Muscle layer of colon (tissue), 2 donors: Measurements from ENCODE around the gene CASP8.

Experiments
- H3K27ac ChIP-seq: one replicate; pipeline ENCODE4 v1.7.0; 2013; ENCODE audit warnings: low read depth, mild to moderate bottlenecking, low read length, moderate library complexity
- H3K27me3 ChIP-seq, 2 donors: one replicate each; pipeline ENCODE4 v1.7.0; 2013; ENCODE audit warnings: low read length in 2 of 2, mild to moderate bottlenecking in 2 of 2; ENCODE audit not compliant: insufficient read depth in 2 of 2, control insufficient read depth in 1 of 2
- H3K36me3 ChIP-seq: one replicate; pipeline ENCODE4 v1.7.0; 2013; ENCODE audit warnings: mild to moderate bottlenecking, low read length; ENCODE audit not compliant: insufficient read depth
- H3K4me1 ChIP-seq: one replicate; pipeline ENCODE4 v1.7.0; 2013; ENCODE audit warnings: mild to moderate bottlenecking, low read length; ENCODE audit not compliant: insufficient read depth
- H3K4me3 ChIP-seq, 2 donors: one replicate each; pipeline ENCODE4 v1.7.0; 2013; ENCODE audit warnings: low read length in 2 of 2, low read depth in 1 of 2, mild to moderate bottlenecking in 1 of 2, moderate library complexity in 1 of 2
- H3K9ac ChIP-seq: one replicate; pipeline ENCODE4 v1.7.0; 2013; ENCODE audit warnings: low read length
- H3K9me3 ChIP-seq: one replicate; pipeline ENCODE4 v1.7.0; 2013; ENCODE audit warnings: mild to moderate bottlenecking, low read length
- donor health status: abdominal sarcoma.
- donor health status: Adenocarcinoma of cecum.

Gene CASP8

GRCh38 chr2:201320257-201320656 lies 59.9 kb downstream of the CASP8 start:
- Histone ChIP-seq H3K4me1 (no peaks in the 10 kb centered on the region), H3K27ac (no peak overlapping the region), H3K36me3 (no peaks in the 10 kb centered on the region), H3K4me3 (no peak overlapping the region), H3K9ac (no peak overlapping the region), H3K9me3 (peaks cover 5% of the 10 kb centered on the region), H3K27me3 (no peaks in the 10 kb centered on the region)

- Histone ChIP-seq H3K4me1 (no peaks in the 10 kb centered on the region), H3K4me3 (no peak overlapping the region), H3K27me3 (no peaks in the 10 kb centered on the region), H3K9me3 (peaks cover 5% of the 10 kb centered on the region), H3K9ac (no peak overlapping the region), H3K36me3 (no peaks in the 10 kb centered on the region), H3K27ac (no peak overlapping the region)
Observed at GRCh38 chr2:201320701-201321100, 60.4 kb downstream of the CASP8 start.

GRCh38 chr2:201322772-201323171 lies 62.4 kb downstream of the CASP8 start:
- no peak overlapping the region for H3K4me3 ChIP-seq
- H3K27ac ChIP-seq: no peak overlapping the region
- no peaks in the 10 kb centered on the region for H3K4me1 ChIP-seq
- no peaks in the 10 kb centered on the region for H3K27me3 ChIP-seq
- peaks cover 5% of the 10 kb centered on the region for H3K9me3 ChIP-seq
- H3K9ac ChIP-seq: no peak overlapping the region
- H3K36me3 ChIP-seq: no peaks in the 10 kb centered on the region

- no peak overlapping the region for H3K4me3 ChIP-seq
- H3K36me3 ChIP-seq: no peaks in the 10 kb centered on the region
- no peaks in the 10 kb centered on the region for H3K4me1 ChIP-seq
- no peak overlapping the region for H3K27ac ChIP-seq
- no peak overlapping the region for H3K9ac ChIP-seq
- H3K27me3 ChIP-seq: no peaks in the 10 kb centered on the region
- no peaks in the 10 kb centered on the region for H3K9me3 ChIP-seq
Observed at GRCh38 chr2:201327678-201328077, 67.3 kb downstream of the CASP8 start.

- Histone ChIP-seq H3K4me1 (no peaks in the 10 kb centered on the region), H3K9me3 (no peaks in the 10 kb centered on the region), H3K36me3 (no peaks in the 10 kb centered on the region), H3K9ac (no peak overlapping the region), H3K27me3 (no peaks in the 10 kb centered on the region), H3K4me3 (no peak overlapping the region), H3K27ac (no peak overlapping the region)
Observed at GRCh38 chr2:201329409-201329808, 69.1 kb downstream of the CASP8 start.
